IMR-90 (cell line): ENCODE measurements around the gene GLYATL2. TPM values are rescaled to one million over a fixed set of nuclear protein-coding genes. Genes with fewer than 3 reads are reported as not detected.

ENCODE experiments used
- ATAC-seq: fragments of 200-7000 bp; cut with Tn5 transposase; 2 replicates; pipeline ENCODE4 v1.9.1; 2020; ENCODE audit warnings: low read depth, mild to moderate bottlenecking, moderate library complexity
- BruUV-seq: library from RNA; stranded (reverse); fragments of 400-500 nt; replicated peaks from 2 replicates; lab custom pipeline; 2021; lab: Mats Ljungman, UMichigan
- CTCF ChIA-PET: fragments of 300-600 bp; formaldehyde crosslinking; extraction: SDS; loops from one replicate; lab custom pipeline; 2021; ENCODE audit warnings: antibody characterized with exemption; lab: Yijun Ruan, JAX
- POLR2A ChIA-PET: fragments of 300-600 bp; sonication (Branson Sonifier 250); formaldehyde crosslinking; loops from one replicate; lab custom pipeline; 2022; ENCODE audit warnings: antibody characterized with exemption; ENCODE audit not compliant: unreplicated experiment; lab: Charles Lee
- DNase-seq: peaks from one replicate; pipeline ENCODE4 v3.0.0; 2013
- H2AFZ ChIP-seq: replicated peaks from 2 replicates; pipeline ENCODE3; 2013; ENCODE audit warnings: low read length, mild to moderate bottlenecking; ENCODE audit not compliant: poor library complexity
- H2AK5ac ChIP-seq: 2 replicates; pipeline ENCODE4 v1.6.1; 2013; ENCODE audit warnings: low read depth, low read length, inconsistent platforms
- H2AK9ac ChIP-seq: replicated peaks from 2 replicates; pipeline ENCODE3; 2013; ENCODE audit warnings: mild to moderate bottlenecking, low read depth, low read length, moderate library complexity; ENCODE audit not compliant: poor library complexity
- H2BK120ac ChIP-seq: 2 replicates; pipeline ENCODE4 v1.6.1; 2013; ENCODE audit warnings: low read depth, low read length, inconsistent platforms
- H2BK15ac ChIP-seq: 3 replicates; pipeline ENCODE4 v1.6.1; 2013; ENCODE audit warnings: low read depth, low read length, inconsistent platforms
- H2BK20ac ChIP-seq: 2 replicates; pipeline ENCODE4 v1.6.1; 2013; ENCODE audit warnings: low read depth, mild to moderate bottlenecking, inconsistent platforms, low read length, moderate library complexity
- H2BK5ac ChIP-seq: 2 replicates; pipeline ENCODE4 v1.6.1; 2013; ENCODE audit warnings: mild to moderate bottlenecking, low read depth, low read length, inconsistent platforms; ENCODE audit not compliant: poor library complexity, severe bottlenecking
- H3K14ac ChIP-seq: replicated peaks from 2 replicates; pipeline ENCODE4 v1.6.1; 2013; ENCODE audit warnings: low read depth, low read length, inconsistent platforms
- H3K18ac ChIP-seq: 2 replicates; pipeline ENCODE4 v1.6.1; 2013; ENCODE audit warnings: low read depth, low read length, control low read depth
- H3K23ac ChIP-seq: 2 replicates; pipeline ENCODE4 v1.6.1; 2013; ENCODE audit warnings: low read depth, low read length, inconsistent platforms
- H3K27ac ChIP-seq: 2 replicates; pipeline ENCODE4 v1.5.1; 2013; ENCODE audit warnings: mild to moderate bottlenecking, control low read depth, low read length; ENCODE audit not compliant: insufficient read depth
- H3K27me3 ChIP-seq: 2 replicates; pipeline ENCODE4 v1.6.1; 2013; ENCODE audit warnings: low read length; ENCODE audit not compliant: control insufficient read depth, insufficient read depth
- H3K36me3 ChIP-seq: 2 replicates; pipeline ENCODE4 v1.6.1; 2013; ENCODE audit warnings: low read length, mixed read lengths; ENCODE audit not compliant: control insufficient read depth, insufficient read depth
- H3K4ac ChIP-seq: 2 replicates; pipeline ENCODE4 v1.6.1; 2013; ENCODE audit warnings: low read depth, low read length, inconsistent platforms
- H3K4me1 ChIP-seq: 2 replicates; pipeline ENCODE4 v1.6.1; 2013; ENCODE audit warnings: low read length, mixed read lengths; ENCODE audit not compliant: control insufficient read depth, insufficient read depth
- H3K4me2 ChIP-seq: 2 replicates; pipeline ENCODE4 v1.6.1; 2013; ENCODE audit warnings: low read depth, mild to moderate bottlenecking, control low read depth, low read length, moderate library complexity
- H3K4me3 ChIP-seq: 2 replicates; pipeline ENCODE4 v1.5.1; 2013; ENCODE audit warnings: low read depth, mild to moderate bottlenecking, control low read depth, low read length, moderate library complexity; ENCODE audit not compliant: insufficient read depth
- H3K56ac ChIP-seq: 2 replicates; pipeline ENCODE4 v1.6.1; 2013; ENCODE audit warnings: low read length, inconsistent platforms; ENCODE audit not compliant: insufficient read depth; ENCODE audit errors: extremely low read depth
- H3K79me1 ChIP-seq, 2 experiments: 2 replicates each; pipeline ENCODE4 v1.6.1; 2013; ENCODE audit warnings: low read length in 2 of 2, inconsistent platforms in 1 of 2, low read depth in 1 of 2
- H3K9ac ChIP-seq: 2 replicates; pipeline ENCODE4 v1.6.1; 2013; ENCODE audit warnings: low read depth, low read length, control low read depth
- H3K9me1 ChIP-seq: 2 replicates; pipeline ENCODE4 v1.6.1; 2013; ENCODE audit warnings: low read length, inconsistent platforms; ENCODE audit not compliant: insufficient read depth
- H3K9me3 ChIP-seq: 2 replicates; pipeline ENCODE4 v1.6.1; 2013; ENCODE audit warnings: low read length; ENCODE audit not compliant: control insufficient read depth, insufficient read depth
- H4K20me1 ChIP-seq: 2 replicates; pipeline ENCODE4 v1.6.1; 2013; ENCODE audit warnings: low read length, inconsistent platforms; ENCODE audit not compliant: insufficient read depth
- H4K5ac ChIP-seq: 2 replicates; pipeline ENCODE4 v1.6.1; 2013; ENCODE audit warnings: mild to moderate bottlenecking, low read depth, low read length, control low read depth
- H4K8ac ChIP-seq, 2 experiments: 2 replicates each; pipeline ENCODE4 v1.6.1; 2013; ENCODE audit warnings: low read depth in 2 of 2, low read length in 2 of 2, control low read depth in 1 of 2, inconsistent platforms in 1 of 2
- H4K91ac ChIP-seq: 2 replicates; pipeline ENCODE4 v1.6.1; 2013; ENCODE audit warnings: low read depth, low read length, inconsistent platforms; ENCODE audit not compliant: insufficient read depth
- BHLHE40 ChIP-seq: fragments of 150-350 bp; IDR thresholded peaks from 2 replicates; pipeline ENCODE4 v1.6.1; 2016; ENCODE audit warnings: mild to moderate bottlenecking, low read depth, low read length
- CEBPB ChIP-seq: IDR thresholded peaks from 2 replicates; pipeline ENCODE4 v1.6.1; 2012; ENCODE audit warnings: low read depth, low read length, improper control_type of control experiment
- FOS ChIP-seq: fragments of 150-350 bp; IDR thresholded peaks from 2 replicates; pipeline ENCODE4 v1.6.1; 2016; ENCODE audit warnings: low read depth, low read length
- MAZ ChIP-seq: IDR thresholded peaks from 2 replicates; pipeline ENCODE4 v1.6.1; 2012; ENCODE audit warnings: low read depth, mild to moderate bottlenecking, low read length, improper control_type of control experiment, moderate library complexity, borderline replicate concordance
- MXI1 ChIP-seq: IDR thresholded peaks from 2 replicates; pipeline ENCODE4 v1.6.1; 2012; ENCODE audit warnings: low read depth, mild to moderate bottlenecking, low read length, moderate library complexity, borderline replicate concordance
- POLR2A ChIP-seq: IDR thresholded peaks from 2 replicates; pipeline ENCODE4 v1.6.1; 2012; ENCODE audit warnings: mild to moderate bottlenecking, low read depth, low read length
- RCOR1 ChIP-seq: IDR thresholded peaks from 2 replicates; pipeline ENCODE4 v1.6.1; 2012; ENCODE audit warnings: mild to moderate bottlenecking, low read length, improper control_type of control experiment; ENCODE audit not compliant: insufficient replicate concordance
- SMC3 ChIP-seq: fragments of 150-350 bp; IDR thresholded peaks from 2 replicates; pipeline ENCODE4 v1.6.1; 2016; ENCODE audit warnings: low read depth, mild to moderate bottlenecking, antibody characterized with exemption, low read length, moderate library complexity
- WGBS, 2 experiments: methylation state at CpG; one replicate each; pipeline versions ENCODE4 v1.1.5 to v1.1.7; 2013; ENCODE audit warnings: missing lambda C conversion rate in 2 of 2; ENCODE audit not compliant: insufficient read length in 1 of 2; ENCODE audit errors: extremely low coverage in 2 of 2; 5-methylcytosine and 5-hydroxymethylcytosine counted together
- dilution Hi-C: fragments of 300-500 bp; cut with HindIII; formaldehyde crosslinking; loops from one replicate; pipeline ENCODE4 v1.14.3; 2018; ENCODE audit warnings: low sequenced_read_pairs; ENCODE audit not compliant: unreplicated experiment
- in situ Hi-C: fragments of 300-500 bp; cut with MboI; formaldehyde crosslinking; loops from 3 replicates; pipeline ENCODE4 v1.14.3; 2019; ENCODE audit warnings: low sequenced_read_pairs, inconsistent platforms, mixed read lengths
- intact Hi-C: fragments of 100-400 bp; cut with micrococcal nuclease; formaldehyde crosslinking; loops from 2 replicates; pipeline ENCODE4 v1.10.0; 2022
- polyA plus RNA-seq, 3 experiments: library from polyadenylated mRNA; depleted of rRNA; stranded (reverse); fragments of >200 nt; gene quantifications; 2 replicates each; pipeline ENCODE4 v1.2.3, GENCODE V29; 2012; ENCODE audit warnings: low replicate concordance in 1 of 3
- total RNA-seq: library from RNA; depleted of rRNA; stranded (reverse); fragments of >200 nt; gene quantifications from 2 replicates; pipeline ENCODE4 v1.2.3, GENCODE V29; 2012
- TF ChIP-seq, protein P1 (sequence below): fragments of 150-350 bp; IDR thresholded peaks from 2 replicates; pipeline ENCODE4 v1.6.1; 2016; ENCODE audit warnings: low read depth, mild to moderate bottlenecking, low read length, moderate library complexity, borderline replicate concordance

Gene GLYATL2
- total and polyA plus RNA-seq, 2 of the 4 experiments (the other 2 are of a cell fraction): 0.36 to 0.77 TPM

DNA sequence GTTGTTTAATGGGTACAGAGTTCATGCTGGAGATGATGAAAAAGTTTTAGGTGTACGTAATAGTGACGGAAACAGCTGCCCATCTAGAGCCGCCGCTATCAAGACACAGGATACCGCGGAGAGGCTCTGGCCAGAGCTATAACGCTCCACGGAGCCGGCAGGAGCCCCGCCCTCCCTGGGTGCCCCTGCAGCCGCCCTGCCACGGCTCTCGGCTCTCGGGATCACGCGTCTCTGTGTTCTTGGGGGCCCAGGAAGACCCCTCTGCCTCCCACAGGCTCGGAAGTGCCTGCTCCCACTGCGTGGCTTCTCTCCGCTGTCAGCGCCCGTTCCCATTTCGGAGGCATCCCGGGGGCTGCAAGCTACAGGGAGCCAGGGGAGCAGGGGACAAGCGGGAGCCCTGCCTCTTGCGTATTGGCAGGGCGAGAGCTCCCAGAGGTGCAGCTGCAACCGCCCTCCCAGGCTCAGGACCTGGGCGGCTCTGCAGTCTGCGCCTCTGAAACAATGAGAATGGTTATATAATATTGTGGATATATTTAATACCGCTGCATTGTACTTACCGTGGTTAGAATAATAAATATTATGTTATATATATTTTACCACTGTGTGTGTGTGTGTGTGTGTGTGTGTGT is 13.7 kb downstream of the GLYATL2 start:
- CTCF ChIA-PET: no interaction called here
- no peak overlapping the region for H3K4me2 ChIP-seq
- H4K5ac ChIP-seq: no peak overlapping the region
- intact Hi-C loops: no loop called here
- no peak overlapping the region for H3K18ac ChIP-seq
- no peak overlapping the region for H3K4me3 ChIP-seq
- dilution Hi-C loops: no loop called here
- H3K4me1 ChIP-seq: no peaks in the 10 kb centered on the region
- H3K14ac ChIP-seq: no peak overlapping the region
- no peak overlapping the region for H2AK5ac ChIP-seq
- H3K56ac ChIP-seq: no peak overlapping the region
- H2AK9ac ChIP-seq: peak overlapping the region; percentile 28
- no peak overlapping the region for H2BK20ac ChIP-seq
- DNase-seq (no peak), ATAC-seq (no peak)
- no peak for TF ChIP-seq FOS
- no peak for TF ChIP-seq CEBPB
- no peak for TF ChIP-seq SMC3
- no peak for TF ChIP-seq POLR2A
- TF ChIP-seq MXI1: no peak
- no peak for TF ChIP-seq BHLHE40
- TF ChIP-seq RCOR1: no peak
- TF ChIP-seq MAZ: no peak
- TF ChIP-seq, protein P1, sequence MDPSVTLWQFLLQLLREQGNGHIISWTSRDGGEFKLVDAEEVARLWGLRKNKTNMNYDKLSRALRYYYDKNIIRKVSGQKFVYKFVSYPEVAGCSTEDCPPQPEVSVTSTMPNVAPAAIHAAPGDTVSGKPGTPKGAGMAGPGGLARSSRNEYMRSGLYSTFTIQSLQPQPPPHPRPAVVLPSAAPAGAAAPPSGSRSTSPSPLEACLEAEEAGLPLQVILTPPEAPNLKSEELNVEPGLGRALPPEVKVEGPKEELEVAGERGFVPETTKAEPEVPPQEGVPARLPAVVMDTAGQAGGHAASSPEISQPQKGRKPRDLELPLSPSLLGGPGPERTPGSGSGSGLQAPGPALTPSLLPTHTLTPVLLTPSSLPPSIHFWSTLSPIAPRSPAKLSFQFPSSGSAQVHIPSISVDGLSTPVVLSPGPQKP: no peak
- H2AFZ ChIP-seq: no peak overlapping the region
- no peak overlapping the region for H3K9ac ChIP-seq
- BruUV-seq: no TSS peak
- no CpG with 5 or more reads among the region's 31 CpGs for whole genome bisulfite sequencing, 2 experiments
- no peak overlapping the region for H3K4ac ChIP-seq
- H3K79me1 ChIP-seq: no peaks in the 10 kb centered on the region
- H4K8ac ChIP-seq: no peak overlapping the region
- H4K20me1 ChIP-seq: no peaks in the 10 kb centered on the region
- H3K27ac ChIP-seq: no peak overlapping the region
- no peaks in the 10 kb centered on the region for H3K36me3 ChIP-seq
- H3K27me3 ChIP-seq: no peaks in the 10 kb centered on the region
- POLR2A ChIA-PET: no interaction called here
- no peak overlapping the region for H2BK120ac ChIP-seq
- in situ Hi-C loops: no loop called here
- no peak overlapping the region for H2BK5ac ChIP-seq
- H3K9me1 ChIP-seq: no peaks in the 10 kb centered on the region
- H4K91ac ChIP-seq: no peak overlapping the region
- no peak overlapping the region for H2BK15ac ChIP-seq
- no peaks in the 10 kb centered on the region for H3K9me3 ChIP-seq
- H3K23ac ChIP-seq: no peak overlapping the region
